Right ventricle myocardium superior (tissue), 1 donor: ENCODE data around the gene TMEM150C. TPM values are rescaled to one million over a fixed set of nuclear protein-coding genes. Genes with fewer than 3 reads are reported as not detected.

Experiments used
- ATAC-seq: fragments of 200-7000 bp; cut with Tn5 transposase; one replicate; pipeline ENCODE4 v1.9.1; 2020; ENCODE audit warnings: mild to moderate bottlenecking; ENCODE audit not compliant: poor library complexity
- DNase-seq: peaks from one replicate; pipeline ENCODE4 v3.0.0-alpha.2; 2020
- intact Hi-C: fragments of 100-400 bp; cut with DNase I; formaldehyde crosslinking; loops from one replicate; pipeline ENCODE4 v1.11.2; 2022
- total RNA-seq: library from RNA; stranded (reverse); fragmentation: NEBNext Ultra II Directional; extraction: Animal tissue kit (Norgen Biotek cat#: 25700); gene quantifications from one replicate; pipeline ENCODE4 v1.2.1, GENCODE V29; 2021
- donor health status: DM: no; HTN: yes; CAD: no; lungs with severe emphysema.

The TMEM150C gene
- total RNA-seq, 1 donor from 2014 or later, result 19.4 TPM

- intact Hi-C loops, result no loop called here
- DNase-seq (no peak), ATAC-seq (no peak)
Observed at GRCh38 chr4:82523179-82523578, 38.6 kb downstream of the TMEM150C start.

- intact Hi-C loops, result no loop called here
- no peak for ATAC-seq
- no peak for DNase-seq
Observed at GRCh38 chr4:82522472-82522871, 39.3 kb downstream of the TMEM150C start.

- intact Hi-C loops, result no loop called here
- no peak for DNase-seq
- ATAC-seq, result no peak
Observed at GRCh38 chr4:82521283-82521682, 40.5 kb downstream of the TMEM150C start.

GRCh38 chr4:82519776-82520175 lies 42.0 kb downstream of the TMEM150C start:
- ATAC-seq, result no peak
- DNase-seq, result no peak
- intact Hi-C loops, result no loop called here

GRCh38 chr4:82519072-82519471 lies 42.7 kb downstream of the TMEM150C start:
- intact Hi-C loops, result no loop called here

GRCh38 chr4:82517043-82517442 lies 44.7 kb downstream of the TMEM150C start:
- intact Hi-C loops, result no loop called here
- no peak for DNase-seq
- no peak for ATAC-seq

More at GRCh38 chr4:82519072-82519471, 42.7 kb downstream of the TMEM150C start:
- ATAC-seq (no peak), DNase-seq (no peak)

- ATAC-seq, result peak; percentile 92
- intact Hi-C loops, result no loop called here
- DNase-seq, result no peak
Observed at GRCh38 chr4:82515705-82516104, 46.1 kb downstream of the TMEM150C start.

GRCh38 chr4:82513382-82513781 lies 48.4 kb downstream of the TMEM150C start:
- ATAC-seq (no peak), DNase-seq (no peak)
- intact Hi-C loops, result no loop called here

- DNase-seq (no peak), ATAC-seq (no peak)
- intact Hi-C loops, result no loop called here
Observed at GRCh38 chr4:82510216-82510615, 51.6 kb downstream of the TMEM150C start.

- DNase-seq, result no peak
- ATAC-seq, result no peak
- intact Hi-C loops, result no loop called here
Observed at GRCh38 chr4:82508806-82509428, 52.9 kb downstream of the TMEM150C start.

GRCh38 chr4:82508011-82508410 lies 53.8 kb downstream of the TMEM150C start:
- intact Hi-C loops, result no loop called here
- ATAC-seq, result no peak
- DNase-seq, result no peak

GRCh38 chr4:82501154-82501442 lies 60.7 kb downstream of the TMEM150C start:
- no peak for ATAC-seq
- no peak for DNase-seq
- intact Hi-C loops, result no loop called here

GRCh38 chr4:82500435-82501153 lies 61.2 kb downstream of the TMEM150C start:
- ATAC-seq (peak; percentile 41), DNase-seq (no peak)
- intact Hi-C loops, result no loop called here

- DNase-seq, result no peak
- intact Hi-C loops, result no loop called here
- ATAC-seq, result no peak
Observed at GRCh38 chr4:82499738-82500434, 61.9 kb downstream of the TMEM150C start.

GRCh38 chr4:82496349-82496748 lies 65.4 kb downstream of the TMEM150C start:
- DNase-seq (no peak), ATAC-seq (no peak)
- intact Hi-C loops, result no loop called here

GRCh38 chr4:82495666-82496065 lies 66.1 kb downstream of the TMEM150C start:
- ATAC-seq, result no peak
- no peak for DNase-seq
- intact Hi-C loops, result no loop called here

- intact Hi-C loops, result no loop called here
- ATAC-seq (no peak), DNase-seq (no peak)
Observed at GRCh38 chr4:82493721-82494425, 67.9 kb downstream of the TMEM150C start.

GRCh38 chr4:82491251-82491960 lies 70.4 kb downstream of the TMEM150C start:
- intact Hi-C loops, result no loop called here
- DNase-seq (no peak), ATAC-seq (peak; percentile 51)

GRCh38 chr4:82489987-82490386 lies 71.8 kb downstream of the TMEM150C start:
- ATAC-seq (no peak), DNase-seq (no peak)
- intact Hi-C loops, result no loop called here
